ENCODE measurements around the gene VTCN1. TPM values are rescaled to one million over a fixed set of nuclear protein-coding genes. Genes with fewer than 3 reads are reported as not detected.

Gene VTCN1
- polyA plus RNA-seq, 3 donors: not detected

DNA sequence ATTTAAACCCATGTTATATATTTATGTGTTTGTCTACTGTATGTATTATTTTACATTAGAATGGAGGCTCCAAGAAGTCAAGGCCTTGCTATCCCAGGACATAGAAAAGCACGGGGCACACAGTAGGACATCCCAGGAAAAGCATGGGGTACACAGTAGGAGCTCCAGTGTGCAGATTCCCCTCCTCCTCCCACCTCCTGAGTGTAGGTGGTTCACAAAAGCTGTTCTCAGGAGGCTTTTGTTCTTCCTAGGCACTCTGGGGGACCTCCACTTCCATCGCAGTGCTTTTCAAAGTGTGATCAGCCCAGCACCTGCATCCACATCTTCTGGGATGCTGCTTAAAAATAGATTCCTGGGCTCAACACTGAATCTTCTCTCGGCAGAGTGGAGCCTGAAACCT lies 30.8 kb upstream of the VTCN1 start:
- Mint-ChIP-seq H3K27me3 (ENCODE audit: low read depth in 3 of 3) (peaks cover 7 to 13% (median 9%) of the 10 kb centered on the region in 3 donors), H3K4me3 (no peak overlapping the region), H3K4me1 (no peaks in the 10 kb centered on the region), H3K9me3 (peaks cover 0 to 6% (median 3%) of the 10 kb centered on the region in 7 donors), H3K36me3 (no peaks in the 10 kb centered on the region), H3K27ac (no peak overlapping the region)
- H3K4me1 ChIP-seq (ENCODE audit: control insufficient read depth in 1 of 2, insufficient read depth in 2 of 2, low read length in 2 of 2): no peaks in the 10 kb centered on the region
- no peaks in the 10 kb centered on the region for H3K36me3 ChIP-seq (replicated peaks in 1 of 2; ENCODE audit: control insufficient read depth in 1 of 2, insufficient read depth in 2 of 2, low read length in 2 of 2)
- no peak overlapping the region for H3K4me3 ChIP-seq (replicated peaks in 1 of 3; ENCODE audit: low read depth in 2 of 3, low read length in 3 of 3)
- WGBS (ENCODE audit: insufficient coverage): 100% methylated on average over 1 of the region's 3 CpGs
- no peak overlapping the region for H3K9ac ChIP-seq (ENCODE audit: insufficient read depth, low read length, poor library complexity, severe bottlenecking)
- no peak overlapping the region for H3K27ac ChIP-seq (ENCODE audit: low read depth in 1 of 2, low read length in 2 of 2)
- intact Hi-C loops (cut with micrococcal nuclease): no loop called here
- no peak overlapping the region for H2AFZ ChIP-seq (ENCODE audit: insufficient read depth, low read depth, low read length, poor library complexity, severe bottlenecking)
- TF ChIP-seq, protein P1, sequence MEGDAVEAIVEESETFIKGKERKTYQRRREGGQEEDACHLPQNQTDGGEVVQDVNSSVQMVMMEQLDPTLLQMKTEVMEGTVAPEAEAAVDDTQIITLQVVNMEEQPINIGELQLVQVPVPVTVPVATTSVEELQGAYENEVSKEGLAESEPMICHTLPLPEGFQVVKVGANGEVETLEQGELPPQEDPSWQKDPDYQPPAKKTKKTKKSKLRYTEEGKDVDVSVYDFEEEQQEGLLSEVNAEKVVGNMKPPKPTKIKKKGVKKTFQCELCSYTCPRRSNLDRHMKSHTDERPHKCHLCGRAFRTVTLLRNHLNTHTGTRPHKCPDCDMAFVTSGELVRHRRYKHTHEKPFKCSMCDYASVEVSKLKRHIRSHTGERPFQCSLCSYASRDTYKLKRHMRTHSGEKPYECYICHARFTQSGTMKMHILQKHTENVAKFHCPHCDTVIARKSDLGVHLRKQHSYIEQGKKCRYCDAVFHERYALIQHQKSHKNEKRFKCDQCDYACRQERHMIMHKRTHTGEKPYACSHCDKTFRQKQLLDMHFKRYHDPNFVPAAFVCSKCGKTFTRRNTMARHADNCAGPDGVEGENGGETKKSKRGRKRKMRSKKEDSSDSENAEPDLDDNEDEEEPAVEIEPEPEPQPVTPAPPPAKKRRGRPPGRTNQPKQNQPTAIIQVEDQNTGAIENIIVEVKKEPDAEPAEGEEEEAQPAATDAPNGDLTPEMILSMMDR (IDR thresholded peaks at IDR 0.05): no peak
- no peak overlapping the region for H3K4me2 ChIP-seq (replicated peaks; ENCODE audit: extremely low read depth, low read length, poor library complexity, severe bottlenecking)
- peaks cover 2 to 4% of the 10 kb centered on the region in 2 donors for H3K27me3 ChIP-seq (ENCODE audit: control insufficient read depth in 2 of 2, insufficient read depth in 2 of 2, low read length in 2 of 2)
- H3K79me2 ChIP-seq (ENCODE audit: insufficient read depth, low read length): no peaks in the 10 kb centered on the region
- DNase-seq: no peak
- H4K20me1 ChIP-seq (ENCODE audit: insufficient read depth, low read length): no peaks in the 10 kb centered on the region
- no peaks in the 10 kb centered on the region for H3K9me3 ChIP-seq (replicated peaks in 1 of 2; ENCODE audit: control insufficient read depth in 1 of 2, insufficient read depth in 1 of 2, low read length in 2 of 2)

DNA sequence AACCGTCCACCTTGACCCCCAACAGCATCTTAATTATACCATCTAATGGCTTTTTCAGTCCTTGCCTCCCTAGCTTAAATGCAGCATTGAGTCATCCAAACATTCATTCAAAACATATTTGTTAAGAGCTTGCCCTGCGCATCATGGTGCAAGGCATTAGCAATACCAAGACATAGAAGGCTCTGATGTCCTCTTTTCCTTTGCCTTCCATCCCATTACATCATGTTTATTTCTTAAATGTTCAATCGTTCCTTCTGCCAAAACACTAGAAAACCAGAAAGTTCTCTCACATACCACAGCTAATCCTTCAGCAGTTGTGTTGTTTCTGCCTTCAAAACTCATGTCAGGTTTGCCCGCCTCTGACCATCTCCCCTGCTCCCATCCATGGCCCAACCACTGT lies 29.8 kb upstream of the VTCN1 start:
- no peaks in the 10 kb centered on the region for H3K36me3 ChIP-seq (replicated peaks in 1 of 2; ENCODE audit: control insufficient read depth in 1 of 2, insufficient read depth in 2 of 2, low read length in 2 of 2)

More for the DNA sequence above, 29.8 kb upstream of the VTCN1 start:
- Mint-ChIP-seq H3K9me3 (peaks cover 0 to 6% (median 3%) of the 10 kb centered on the region in 7 donors), H3K27me3 (ENCODE audit: low read depth in 3 of 3) (peaks cover 5 to 9% (median 8%) of the 10 kb centered on the region in 3 donors), H3K4me3 (no peak overlapping the region), H3K36me3 (no peaks in the 10 kb centered on the region), H3K4me1 (no peaks in the 10 kb centered on the region), H3K27ac (no peak overlapping the region)
- H3K9ac ChIP-seq (ENCODE audit: insufficient read depth, low read length, poor library complexity, severe bottlenecking): no peak overlapping the region
- no peak overlapping the region for H3K27ac ChIP-seq (ENCODE audit: low read depth in 1 of 2, low read length in 2 of 2)
- no peaks in the 10 kb centered on the region for H3K4me1 ChIP-seq (ENCODE audit: control insufficient read depth in 1 of 2, insufficient read depth in 2 of 2, low read length in 2 of 2)
- WGBS (ENCODE audit: insufficient coverage): 96% methylated on average over 4 of the region's 4 CpGs
- no peaks in the 10 kb centered on the region for H3K79me2 ChIP-seq (ENCODE audit: insufficient read depth, low read length)
- DNase-seq: no peak
- H3K27me3 ChIP-seq (ENCODE audit: control insufficient read depth in 2 of 2, insufficient read depth in 2 of 2, low read length in 2 of 2): peaks cover 2% of the 10 kb centered on the region in 2 donors
- H4K20me1 ChIP-seq (ENCODE audit: insufficient read depth, low read length): no peaks in the 10 kb centered on the region
- TF ChIP-seq, protein P1 (IDR thresholded peaks at IDR 0.05): no peak
- intact Hi-C loops (cut with micrococcal nuclease): no loop called here
- H3K4me2 ChIP-seq (replicated peaks; ENCODE audit: extremely low read depth, low read length, poor library complexity, severe bottlenecking): no peak overlapping the region
- H2AFZ ChIP-seq (ENCODE audit: insufficient read depth, low read depth, low read length, poor library complexity, severe bottlenecking): no peak overlapping the region
- no peaks in the 10 kb centered on the region for H3K9me3 ChIP-seq (replicated peaks in 1 of 2; ENCODE audit: control insufficient read depth in 1 of 2, insufficient read depth in 1 of 2, low read length in 2 of 2)
- no peak overlapping the region for H3K4me3 ChIP-seq (replicated peaks in 1 of 3; ENCODE audit: low read depth in 2 of 3, low read length in 3 of 3)
